HG03280 (cell line): ENCODE measurements around the gene SIL1.
"Not testable (repeated sequence)": the region's sequence is repeated elsewhere in the genome, so short reads cannot be mapped to it uniquely, and the experiment has no call there.

ENCODE experiments used
- ATAC-seq: cut with Tn5 transposase; IDR thresholded peaks from one replicate; pipeline ENCODE4 v1.9.1; 2021; ENCODE audit warnings: mild to moderate bottlenecking, moderate library complexity; ENCODE audit not compliant: unreplicated experiment

Gene SIL1

GRCh38 chr5:139113892-139114291 lies 84.3 kb downstream of the SIL1 start:
- no peak for ATAC-seq

DNA sequence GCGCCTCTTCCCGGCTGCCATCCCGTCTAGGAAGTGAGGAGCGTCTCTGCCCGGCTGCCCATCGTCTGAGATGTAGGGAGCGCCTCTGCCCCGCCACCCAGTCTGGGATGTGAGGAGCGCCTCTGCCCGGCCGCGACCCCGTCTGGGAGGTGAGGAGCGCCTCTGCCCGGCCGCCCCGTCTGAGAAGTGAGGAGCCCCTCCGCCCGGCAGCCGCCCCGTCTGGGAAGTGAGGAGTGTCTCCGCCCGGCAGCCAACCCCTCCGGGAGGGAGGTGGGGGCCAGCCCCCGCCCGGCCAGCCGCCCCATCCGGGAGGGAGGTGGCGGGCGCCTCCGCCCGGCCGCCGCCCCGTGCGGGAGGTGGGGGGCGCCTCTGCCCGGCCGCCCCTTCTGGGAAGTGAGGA lies 85.8 kb downstream of the SIL1 start:
- not testable (repeated sequence) for ATAC-seq

GRCh38 chr5:139110526-139111168 lies 87.5 kb downstream of the SIL1 start:
- no peak for ATAC-seq

DNA sequence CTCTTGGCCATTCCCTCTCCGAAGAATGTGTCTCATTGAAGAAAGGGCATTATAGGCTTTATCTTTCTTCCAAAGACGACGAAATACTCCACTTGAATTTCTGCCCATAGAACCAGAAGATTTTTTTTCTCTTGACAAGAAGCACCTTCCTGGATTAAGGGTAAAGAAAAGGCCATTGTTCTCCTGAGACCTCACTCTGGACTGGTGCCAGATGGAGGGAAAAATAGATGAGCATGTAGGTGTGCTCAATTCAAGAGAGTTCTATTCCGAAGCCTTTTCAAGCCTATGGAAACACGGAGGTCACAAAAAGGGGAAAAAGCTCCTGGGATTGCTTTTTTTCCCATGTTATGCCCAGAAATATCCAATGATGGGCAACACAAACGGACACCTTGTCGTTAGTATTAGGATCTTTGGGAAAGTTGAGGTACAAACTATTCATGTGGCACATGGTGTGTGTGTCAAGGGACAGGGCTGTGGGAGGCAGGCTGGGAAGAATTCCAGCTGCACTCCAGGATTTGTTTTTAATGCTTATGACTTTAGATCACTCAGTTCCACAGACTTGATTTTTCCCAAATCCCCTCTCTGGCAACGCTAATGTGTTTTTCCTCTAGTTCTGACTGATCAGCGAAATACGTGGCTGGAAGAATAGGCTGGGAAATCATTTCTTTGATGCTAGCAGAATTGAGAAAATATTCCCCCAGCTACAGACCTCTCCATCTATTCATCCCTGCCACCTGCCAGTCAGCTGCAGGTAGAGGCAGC lies 89.9 kb downstream of the SIL1 start:
- no peak for ATAC-seq

DNA sequence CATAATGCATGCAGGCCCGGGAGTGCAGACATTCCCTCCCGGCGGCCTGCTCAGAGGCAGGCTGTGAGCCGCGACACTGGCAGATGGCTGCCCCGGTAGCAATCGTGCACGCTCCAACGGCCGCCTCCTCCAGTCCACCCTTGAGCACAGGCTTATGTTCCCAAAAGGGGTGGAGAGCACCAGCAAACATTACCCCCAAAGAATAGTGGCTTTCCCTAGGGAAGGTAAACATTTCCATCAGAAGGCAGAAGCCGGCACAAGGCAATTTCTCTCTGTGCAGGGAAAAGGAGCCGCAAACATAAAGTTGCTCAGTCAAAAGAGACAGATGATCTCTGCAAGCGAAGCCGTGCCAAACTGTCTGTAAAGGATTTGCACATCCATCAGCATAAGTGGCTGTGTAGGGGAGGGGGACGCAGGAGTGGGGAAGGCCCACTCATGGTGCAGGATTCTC lies 92.5 kb downstream of the SIL1 start:
- no peak for ATAC-seq

- no peak for ATAC-seq
These were observed 93.4 kb downstream of the SIL1 start for GRCh38 chr5:139104577-139105276.

DNA sequence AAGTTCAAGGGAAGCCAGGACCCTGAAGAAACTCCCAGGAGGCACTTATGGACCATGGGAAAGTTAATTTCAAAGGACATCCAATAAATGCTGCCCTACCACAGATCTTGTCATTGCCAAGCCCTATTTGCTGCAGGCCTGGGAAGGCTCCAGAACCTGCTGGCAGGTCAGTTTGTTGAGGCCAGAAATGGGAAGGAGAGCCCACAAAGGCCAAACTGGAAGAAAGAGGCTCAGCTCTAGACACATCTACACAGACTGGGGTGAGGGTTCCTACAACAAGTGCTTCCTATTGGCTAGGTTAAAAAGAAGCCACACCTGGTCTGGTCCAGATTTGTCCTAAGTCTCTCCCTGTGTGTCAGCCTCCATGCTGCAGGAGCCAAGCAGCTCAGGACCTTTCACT lies 94.4 kb downstream of the SIL1 start:
- ATAC-seq, result no peak

- ATAC-seq, result no peak
These were observed 97.3 kb downstream of the SIL1 start for GRCh38 chr5:139100825-139101224.

GRCh38 chr5:139094154-139095131 lies 103.7 kb downstream of the SIL1 start:
- ATAC-seq, result peak; percentile 95

DNA sequence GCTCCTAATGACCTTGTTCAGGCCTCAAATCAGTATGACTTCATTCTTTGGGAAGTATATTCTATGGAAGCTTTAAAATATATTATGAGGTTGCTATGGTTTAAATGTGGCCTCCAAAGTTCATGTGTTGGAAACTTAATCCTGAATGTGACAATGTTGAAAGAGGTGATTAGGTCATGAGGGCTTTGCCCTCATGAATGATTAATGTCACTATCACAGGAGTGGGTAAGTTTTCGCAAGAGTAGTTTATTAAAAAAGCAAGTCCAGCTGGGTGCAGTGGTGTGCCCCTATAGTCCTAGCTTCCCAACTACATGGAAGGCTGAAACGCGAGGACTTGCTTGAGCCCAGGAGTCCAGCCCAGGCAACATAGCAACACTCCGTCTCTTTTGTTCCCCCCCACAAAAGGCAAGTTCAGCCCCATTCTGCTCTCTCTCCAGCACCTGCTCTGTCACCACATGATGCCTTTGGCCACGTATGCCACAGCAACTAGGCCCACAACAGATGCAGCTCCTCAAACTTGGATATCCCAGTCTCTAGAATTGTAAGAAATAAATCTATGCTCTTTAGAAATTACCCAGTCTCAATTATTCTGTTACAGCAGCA lies 105.3 kb downstream of the SIL1 start:
- ATAC-seq, result no peak

DNA sequence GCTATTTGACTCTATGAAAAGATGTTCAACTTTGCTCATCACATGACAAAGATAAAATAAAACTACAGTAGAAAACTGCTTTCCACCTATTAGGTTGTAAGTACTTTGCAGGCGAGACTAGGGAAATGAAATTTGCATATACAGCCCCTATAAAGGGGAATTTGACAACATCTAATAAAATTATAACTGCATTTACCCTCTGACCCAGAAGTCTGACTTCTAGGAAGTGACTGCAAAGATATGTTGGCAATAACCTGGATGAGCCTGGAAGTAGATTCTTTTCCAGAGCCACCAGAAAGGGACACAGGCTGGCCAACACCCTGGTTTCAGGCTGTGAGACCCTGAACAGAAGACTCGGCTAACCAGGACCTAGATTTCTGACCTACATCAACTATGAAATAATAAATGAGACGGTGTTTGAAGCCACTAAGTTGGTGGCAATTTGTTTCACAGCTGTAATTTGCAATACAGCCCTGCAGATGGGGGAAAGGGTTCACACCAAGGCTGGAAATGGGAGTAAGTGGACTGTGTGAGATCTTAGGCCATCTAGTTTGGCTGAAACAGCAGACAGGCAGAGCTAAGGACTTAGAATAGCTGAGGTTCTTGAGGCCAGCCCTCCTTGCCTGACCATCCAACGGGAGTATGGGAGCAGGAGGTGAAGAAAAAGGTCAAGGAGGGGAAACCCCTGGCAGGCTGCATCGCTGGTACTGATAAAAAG lies 106.6 kb downstream of the SIL1 start:
- no peak for ATAC-seq

GRCh38 chr5:139090581-139090980 lies 107.6 kb downstream of the SIL1 start:
- no peak for ATAC-seq

- no peak for ATAC-seq
These were observed 110.1 kb downstream of the SIL1 start for GRCh38 chr5:139088024-139088423.

- ATAC-seq, result no peak
These were observed 115.2 kb downstream of the SIL1 start for GRCh38 chr5:139082813-139083498.

DNA sequence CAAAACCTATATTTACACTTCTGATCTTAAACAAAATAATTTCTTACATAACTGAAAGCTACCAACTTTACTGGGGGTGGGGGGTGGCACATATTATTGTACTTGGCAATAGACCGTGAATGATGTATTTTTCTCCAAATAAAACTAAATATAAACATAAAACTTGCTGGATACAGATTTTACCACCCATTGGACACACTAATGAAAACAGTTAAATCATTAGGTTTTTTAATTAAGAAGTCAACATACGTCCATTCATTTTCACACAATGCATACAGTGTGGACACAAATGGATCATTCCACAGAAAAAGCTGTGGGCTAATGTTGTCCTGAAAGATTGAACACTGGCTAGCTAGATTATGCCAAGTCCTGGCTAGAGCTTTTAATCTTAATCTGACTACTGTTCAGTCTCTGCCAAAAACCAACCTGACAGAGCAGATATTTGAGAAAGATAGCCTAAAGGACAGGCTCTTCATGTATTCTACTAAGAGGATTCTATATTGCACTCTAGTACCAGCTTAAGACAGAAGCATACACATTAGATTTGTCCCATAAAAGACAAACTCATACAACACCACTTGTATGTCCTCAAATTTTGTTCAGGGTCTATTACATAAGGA lies 118.1 kb downstream of the SIL1 start:
- ATAC-seq, result no peak

DNA sequence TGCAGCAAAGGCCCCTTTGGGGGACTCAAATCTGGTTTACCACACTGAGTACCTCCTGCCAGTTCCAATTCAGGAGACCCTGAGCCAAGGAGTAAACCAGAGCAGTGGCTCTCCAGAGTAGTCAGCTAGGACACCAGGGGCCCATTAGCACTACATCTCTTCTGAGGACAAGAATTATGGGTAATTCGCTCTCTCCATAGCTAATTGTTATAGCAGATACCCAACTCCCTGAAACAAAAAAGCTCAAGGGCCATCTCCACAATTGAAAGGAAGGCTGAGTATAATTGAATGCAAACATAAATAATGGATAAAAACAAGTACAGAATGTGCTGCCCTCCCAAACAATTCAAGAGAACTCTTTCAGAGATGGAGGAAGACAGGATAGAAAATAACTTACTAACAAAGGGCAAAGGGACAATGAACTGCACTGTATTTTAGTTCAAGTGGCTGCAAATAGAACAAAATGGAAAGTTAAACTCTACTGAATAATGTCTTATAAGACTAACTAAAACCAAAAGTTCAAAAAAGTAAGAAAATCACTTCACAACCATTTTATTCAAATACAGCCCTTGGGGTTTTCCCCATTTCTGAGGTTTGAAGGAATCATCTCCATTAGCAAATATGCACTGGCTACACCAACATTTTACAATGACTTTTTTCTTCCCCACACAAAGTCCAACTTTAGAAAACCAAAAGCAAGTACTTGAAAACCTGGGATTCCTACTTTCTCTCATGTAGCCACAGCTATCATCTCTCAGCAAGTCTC lies 118.8 kb downstream of the SIL1 start:
- no peak for ATAC-seq

DNA sequence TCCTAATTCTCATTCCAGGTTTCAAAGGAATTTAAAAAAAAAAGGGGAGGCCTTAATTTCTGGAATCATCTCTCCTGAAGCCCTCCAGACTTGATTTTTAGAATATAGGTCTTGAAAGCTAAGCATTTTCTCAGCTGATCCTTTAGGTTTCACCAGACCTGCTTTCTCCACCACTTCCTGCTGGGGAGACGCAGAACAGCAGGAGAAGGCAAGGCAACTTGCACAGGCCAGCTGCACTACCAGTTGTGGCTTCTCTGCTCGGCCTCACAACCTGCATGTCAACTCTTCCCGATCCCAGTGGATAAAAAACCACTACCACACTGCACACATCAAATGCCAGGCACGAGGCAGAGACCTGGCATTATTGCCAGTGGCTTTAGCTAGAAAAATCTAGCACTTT lies 119.8 kb downstream of the SIL1 start:
- ATAC-seq, result no peak

- ATAC-seq, result no peak
These were observed 120.3 kb downstream of the SIL1 start for GRCh38 chr5:139077899-139078298.
